Measurements from ENCODE around the gene ABHD8. TPM values are rescaled to one million over a fixed set of nuclear protein-coding genes. Genes with fewer than 3 reads are reported as not detected.

The ABHD8 gene
- polyA plus RNA-seq, 1 donor: 7.2 TPM

GRCh38 chr19:17266589-17266974 is 36.6 kb downstream of the ABHD8 start:
- no peak for DNase-seq

GRCh38 chr19:17266026-17266425 is 37.2 kb downstream of the ABHD8 start:
- no peak for DNase-seq

GRCh38 chr19:17264641-17264979 is 38.6 kb downstream of the ABHD8 start, which contains the start of gene USHBP1:
USHBP1 (minus strand) TSS chr19:17264745; CDS start chr19:17264299, 446 bp downstream.
- DNase-seq: no peak

DNA sequence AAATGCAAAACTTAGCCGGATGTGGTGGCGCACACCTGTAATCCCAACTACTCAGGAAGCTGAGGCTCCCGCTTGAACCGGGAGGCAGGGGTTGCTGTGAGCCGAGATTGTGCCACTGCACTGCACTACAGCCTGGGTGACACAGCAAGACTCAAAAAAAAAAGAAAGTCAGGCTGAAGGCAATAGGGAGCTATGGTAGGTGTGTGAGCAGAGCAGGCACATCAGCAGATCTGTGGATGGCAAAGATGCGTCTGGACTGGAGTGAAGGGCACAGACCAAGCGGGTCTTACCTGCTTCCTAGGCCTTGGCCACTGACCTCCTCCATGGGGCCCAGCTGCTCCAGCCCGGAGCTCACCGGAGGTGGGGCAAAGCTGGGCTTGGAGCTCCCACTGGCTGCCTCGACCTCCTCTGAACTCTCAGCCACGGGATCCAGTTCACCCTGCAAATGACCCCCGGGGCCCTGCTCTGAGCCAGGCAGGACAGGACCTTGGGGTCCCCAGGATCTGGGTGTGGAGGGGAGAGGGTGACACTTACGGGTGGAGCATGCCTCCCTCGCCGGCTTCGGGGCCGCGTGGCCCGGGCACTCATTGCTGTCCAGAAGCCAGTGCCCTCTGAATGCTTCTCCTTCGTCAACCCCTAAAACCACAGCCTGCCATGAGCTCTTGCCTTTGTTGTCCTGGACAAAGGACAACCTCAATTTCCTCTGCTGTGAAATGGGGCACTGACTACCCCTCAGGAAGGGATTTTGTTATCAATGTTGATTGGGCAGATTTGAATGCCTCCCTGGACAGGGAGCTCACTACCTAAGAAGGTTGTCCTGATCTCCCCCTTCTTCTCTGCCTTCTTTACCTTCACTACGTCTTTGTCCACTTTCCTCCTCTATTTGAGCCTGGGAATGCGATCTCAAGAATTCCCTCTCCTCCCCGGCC is 39.2 kb downstream of the ABHD8 start:
- DNase-seq: no peak

DNA sequence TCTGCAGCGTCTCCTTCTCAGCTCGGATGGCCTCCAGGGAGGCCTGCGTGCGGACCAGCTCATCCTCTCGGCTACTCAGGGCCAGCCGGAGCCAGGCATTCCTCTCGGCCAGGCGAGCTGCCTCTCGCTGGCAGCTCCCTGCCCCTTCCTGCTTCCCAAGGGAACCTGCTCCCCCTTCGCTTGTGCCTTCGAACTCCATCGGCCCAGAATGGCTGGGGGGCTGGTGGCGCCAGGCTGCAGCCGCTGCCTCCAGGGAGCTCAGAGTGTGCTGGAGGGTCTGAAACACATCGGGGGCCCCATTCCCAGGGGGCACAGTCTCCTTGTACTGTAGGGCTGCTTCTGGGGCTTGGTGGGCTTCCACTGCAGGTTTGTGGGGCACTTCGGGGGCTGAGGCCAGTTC is 40.7 kb downstream of the ABHD8 start:
- DNase-seq: no peak

DNA sequence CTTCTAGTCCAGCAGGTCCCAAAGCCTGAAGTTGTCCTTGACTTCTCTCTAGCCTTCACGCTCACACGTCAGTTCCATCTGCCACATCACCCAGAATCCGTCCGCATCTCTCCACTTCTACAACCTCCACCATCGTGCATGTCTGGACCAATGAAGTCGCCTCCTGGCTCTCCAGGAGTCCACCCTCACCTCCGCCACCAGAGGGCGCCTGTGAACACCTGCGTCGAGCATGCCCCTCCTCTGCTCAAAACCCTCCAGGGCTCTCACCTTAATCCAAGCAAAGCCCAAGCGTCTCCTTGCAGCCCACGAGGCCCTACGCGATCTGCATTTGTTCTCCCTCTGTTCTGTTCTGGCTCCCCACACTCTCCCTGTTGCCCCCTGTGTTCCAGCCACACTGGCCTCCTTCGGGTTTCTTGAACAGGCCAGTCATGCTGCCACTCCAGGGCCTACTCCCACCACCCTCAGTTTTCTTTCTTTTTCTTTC is 42.3 kb downstream of the ABHD8 start:
- no peak for DNase-seq

DNA sequence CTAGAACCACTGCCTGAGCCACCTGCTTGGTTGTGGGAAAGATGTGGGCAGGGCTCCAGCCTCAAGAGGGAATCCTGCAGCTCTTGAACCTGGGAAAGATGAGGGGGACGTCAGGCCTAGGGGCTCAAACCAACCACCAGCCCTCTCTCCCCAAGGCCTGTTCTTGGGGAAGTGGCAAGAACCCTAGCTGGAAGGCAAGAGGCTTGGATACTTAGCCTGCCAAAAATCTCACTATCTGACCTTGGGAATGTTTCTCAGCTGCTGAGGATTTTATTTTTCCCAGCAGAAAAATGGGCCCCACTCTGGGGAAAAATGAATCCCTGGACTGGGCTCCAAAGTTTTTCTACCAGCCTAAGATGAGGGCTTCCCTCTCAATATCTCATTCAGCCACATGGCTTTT is 43.3 kb downstream of the ABHD8 start:
- no peak for DNase-seq

- no peak for DNase-seq
These were observed 44.0 kb downstream of the ABHD8 start for GRCh38 chr19:17259118-17259780.

GRCh38 chr19:17256130-17256529 is 47.1 kb downstream of the ABHD8 start:
- no peak for DNase-seq

DNA sequence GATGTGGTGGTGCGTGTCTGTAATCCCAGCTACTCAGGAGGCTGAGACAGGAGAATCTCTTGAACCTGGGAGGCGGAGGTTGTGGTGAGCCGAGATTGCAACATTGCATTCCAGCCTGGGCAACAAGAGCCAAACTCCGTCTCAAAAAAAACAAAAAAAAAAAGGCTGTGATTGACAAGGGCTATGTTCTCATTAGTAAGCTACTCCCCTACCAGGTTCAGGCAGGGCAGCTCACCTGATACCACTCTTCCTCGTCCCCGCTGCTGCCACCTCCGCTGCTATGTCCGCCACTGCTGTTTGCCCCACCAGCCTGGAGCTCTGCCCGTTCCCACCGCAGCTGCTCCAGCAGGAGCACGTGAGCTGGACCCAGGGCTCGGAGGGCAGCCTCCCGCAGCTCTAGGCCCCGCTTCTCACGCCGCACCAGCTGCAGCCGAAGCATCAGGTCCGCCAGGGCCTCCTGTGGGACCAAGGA is 48.0 kb downstream of the ABHD8 start:
- DNase-seq: no peak

DNA sequence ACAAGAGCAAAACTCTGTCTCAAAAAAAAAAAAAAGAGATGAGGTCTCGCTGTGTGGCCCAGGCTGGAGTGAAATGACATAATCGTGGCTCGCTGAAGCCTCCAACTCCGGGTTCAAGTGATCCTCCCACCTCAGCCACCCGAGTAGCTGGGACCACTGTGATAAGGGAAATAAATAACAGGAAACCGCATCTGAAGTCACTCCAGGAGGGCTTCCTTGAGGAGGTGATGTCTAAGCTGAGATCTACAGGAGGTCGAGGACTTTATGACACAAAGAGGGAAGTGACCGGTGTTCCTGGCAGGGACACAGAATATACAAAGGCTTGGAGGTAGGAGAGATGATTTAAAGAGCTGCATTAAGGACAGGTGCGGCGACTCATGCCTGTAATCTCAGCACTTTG is 48.6 kb downstream of the ABHD8 start:
- DNase-seq: no peak

GRCh38 chr19:17249887-17250548 is 53.2 kb downstream of the ABHD8 start:
- DNase-seq: no peak

DNA sequence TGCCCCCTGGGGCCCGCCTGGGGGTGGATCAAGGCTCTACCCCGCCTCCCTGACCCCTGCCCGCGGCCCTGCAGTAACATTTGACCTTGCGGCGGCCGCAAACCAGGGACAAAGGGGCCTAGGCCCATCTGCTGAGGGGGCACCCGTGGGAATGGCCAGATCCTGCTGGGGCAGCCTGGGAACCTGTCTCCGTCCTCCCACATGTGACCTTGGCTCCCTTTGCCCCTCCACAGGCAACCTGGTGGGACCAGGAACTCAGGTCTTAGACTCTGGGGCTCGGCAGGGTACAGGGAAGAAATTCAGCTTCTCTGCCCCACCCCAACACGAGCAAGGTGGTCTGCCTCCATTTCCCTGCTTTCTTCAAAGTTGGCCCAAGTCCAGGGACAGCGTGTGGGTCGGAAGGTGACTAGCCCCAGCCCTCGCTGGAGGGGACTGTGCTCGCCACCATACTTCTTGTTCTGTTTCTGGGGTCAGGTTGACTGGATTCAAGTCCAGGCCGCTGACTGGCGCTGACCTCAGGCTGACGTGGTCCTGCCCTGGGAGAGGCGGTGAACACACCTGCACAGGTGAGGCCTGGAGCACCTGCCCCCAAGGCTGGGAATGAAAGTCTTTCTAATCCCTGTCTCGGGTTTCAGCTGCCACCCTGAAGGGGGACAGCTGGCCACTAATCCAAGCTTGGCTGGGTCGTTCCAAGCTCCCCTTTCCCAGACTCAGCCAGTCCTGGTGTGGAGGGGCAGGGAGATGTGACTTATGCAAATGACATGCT is 55.0 kb downstream of the ABHD8 start:
- DNase-seq: no peak

- no peak for DNase-seq
These were observed 56.4 kb downstream of the ABHD8 start for GRCh38 chr19:17246681-17247425.

DNA sequence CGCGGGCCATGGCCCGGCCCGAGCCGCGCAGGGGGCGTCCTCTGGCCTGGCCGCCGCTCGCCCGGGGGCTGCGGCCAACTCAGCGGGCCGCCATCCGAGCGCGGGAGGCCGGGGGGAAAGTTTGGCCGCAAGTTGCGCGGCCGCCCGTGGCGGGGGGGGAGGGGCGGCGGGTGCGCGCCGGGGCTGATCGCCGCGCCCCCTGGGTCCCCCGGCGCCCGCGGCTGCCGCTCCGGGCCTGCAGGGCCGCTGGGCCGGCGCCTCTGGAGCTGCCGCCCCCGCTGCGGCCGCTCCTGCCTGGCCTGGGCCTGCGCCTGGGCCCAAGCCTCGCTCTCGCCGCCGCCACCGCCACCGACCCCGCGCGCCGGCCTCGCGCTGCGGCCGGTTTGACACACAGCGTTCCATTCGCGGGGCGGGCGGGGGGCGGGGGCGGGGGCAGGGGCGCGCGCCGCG is 57.7 kb downstream of the ABHD8 start, which contains the start of gene NR2F6:
TSS of gene NR2F6 (minus strand) at position 385 of the 450 bp plus-strand sequence. CDS start 699 bp downstream, outside the sequence.
- no peak for DNase-seq

DNA sequence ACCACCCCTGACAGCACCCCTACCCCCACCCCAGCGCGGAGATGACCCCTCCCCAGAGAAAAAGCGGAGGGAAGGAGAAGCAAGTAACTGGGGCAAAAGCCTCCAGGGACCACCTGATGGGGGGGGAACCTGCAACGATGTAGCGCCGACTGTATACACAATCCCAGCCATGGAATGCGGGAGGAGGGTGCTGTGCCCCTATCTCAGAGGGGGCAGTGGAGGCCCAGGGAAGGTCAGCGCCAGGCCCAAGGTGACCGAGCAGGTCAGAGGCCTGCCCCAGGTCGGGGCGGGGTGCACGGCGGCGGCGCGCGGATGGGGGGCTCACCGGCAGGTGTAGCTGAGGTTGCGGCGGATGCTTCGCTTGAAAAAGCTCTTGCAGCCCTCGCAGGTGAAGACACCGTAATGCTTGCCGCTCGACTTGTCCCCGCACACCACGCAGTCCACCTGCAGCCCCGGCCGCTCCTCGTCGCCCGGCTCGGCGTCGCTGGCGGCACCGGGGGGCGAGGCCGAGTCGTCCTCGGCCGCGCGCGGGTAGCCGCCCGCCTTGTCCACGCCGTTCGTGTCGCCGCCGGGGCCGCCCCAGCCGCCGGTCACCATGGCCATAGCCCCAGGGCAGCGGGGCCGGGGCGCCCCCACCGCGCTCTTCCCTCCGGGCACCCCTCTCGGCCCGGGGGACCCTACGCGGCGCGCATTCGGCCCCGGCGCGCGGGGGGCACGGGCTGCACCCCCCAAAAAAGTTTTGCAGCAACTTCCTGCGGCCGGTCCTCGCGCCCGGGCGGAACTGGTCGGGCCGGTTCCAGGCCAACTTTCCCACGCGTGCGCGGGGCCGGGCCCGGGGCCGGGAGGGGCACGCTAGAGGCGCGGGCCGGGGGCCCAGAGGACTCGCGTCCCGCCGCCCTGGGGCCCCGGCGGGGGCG is 58.3 kb downstream of the ABHD8 start:
- no peak for DNase-seq

- no peak for DNase-seq
These were observed 59.2 kb downstream of the ABHD8 start for GRCh38 chr19:17243830-17244617.

- DNase-seq: no peak
These were observed 59.9 kb downstream of the ABHD8 start for GRCh38 chr19:17243211-17243829.

Data from left kidney (tissue), 2 donors.